SK-N-SH treated with all-trans-retinoic acid at 6 μM for 48 hours (cell line): ENCODE measurements around the gene CP.

Experiments
- TCF4 ChIP-seq: fragments of 250-450 bp; sonication (Bioruptor Pico); IDR thresholded peaks from 2 replicates; pipeline ENCODE4 v1.8.0; 2021; ENCODE audit warnings: mild to moderate bottlenecking, moderate library complexity, borderline replicate concordance
- ZNF70 ChIP-seq: fragments of 450-650 bp; formaldehyde crosslinking; IDR thresholded peaks from 2 replicates; pipeline ENCODE4 v1.5.0; 2020; ENCODE audit warnings: mild to moderate bottlenecking, moderate library complexity
- TF ChIP-seq, protein P1 (sequence below): fragments of 250-450 bp; sonication (Bioruptor Pico); IDR thresholded peaks from 2 replicates; pipeline ENCODE4 v1.5.1; 2020; ENCODE audit warnings: low read depth, mild to moderate bottlenecking, moderate library complexity

DNA sequence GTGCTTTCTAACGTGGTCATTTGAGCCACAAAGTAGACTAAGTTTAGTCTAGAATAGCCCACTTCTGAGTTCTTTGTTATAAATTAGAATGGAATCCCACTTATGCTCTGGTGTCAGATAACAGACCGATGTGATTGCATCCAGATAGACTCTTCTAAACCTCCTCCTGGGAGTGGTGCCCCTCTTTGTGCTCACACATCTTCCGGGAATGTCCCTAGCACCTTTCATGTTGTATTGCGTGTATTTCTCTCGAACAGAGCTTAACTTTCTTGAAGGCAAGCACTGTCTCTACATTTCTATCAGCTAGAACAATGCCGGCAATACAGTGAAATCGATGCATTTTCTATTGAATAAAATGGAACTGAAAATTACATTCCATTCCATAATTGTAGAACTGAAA, 23.0 kb downstream of the CP start:
- TF ChIP-seq TCF4 (CRISPR knock-in tag) (no peak), ZNF70 (no peak)
- TF ChIP-seq, protein P1, sequence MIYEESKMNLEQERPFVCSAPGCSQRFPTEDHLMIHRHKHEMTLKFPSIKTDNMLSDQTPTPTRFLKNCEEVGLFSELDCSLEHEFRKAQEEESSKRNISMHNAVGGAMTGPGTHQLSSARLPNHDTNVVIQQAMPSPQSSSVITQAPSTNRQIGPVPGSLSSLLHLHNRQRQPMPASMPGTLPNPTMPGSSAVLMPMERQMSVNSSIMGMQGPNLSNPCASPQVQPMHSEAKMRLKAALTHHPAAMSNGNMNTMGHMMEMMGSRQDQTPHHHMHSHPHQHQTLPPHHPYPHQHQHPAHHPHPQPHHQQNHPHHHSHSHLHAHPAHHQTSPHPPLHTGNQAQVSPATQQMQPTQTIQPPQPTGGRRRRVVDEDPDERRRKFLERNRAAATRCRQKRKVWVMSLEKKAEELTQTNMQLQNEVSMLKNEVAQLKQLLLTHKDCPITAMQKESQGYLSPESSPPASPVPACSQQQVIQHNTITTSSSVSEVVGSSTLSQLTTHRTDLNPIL (CRISPR knock-in tag): no peak
